Measurements from ENCODE around the gene CHMP5. TPM values are rescaled to one million over a fixed set of nuclear protein-coding genes. Genes with fewer than 3 reads are reported as not detected.

The CHMP5 gene
- 94.4 and 97.4 TPM in 2 replicates for total RNA-seq
- polyA plus RNA-seq (2012), result 90.4 TPM

DNA sequence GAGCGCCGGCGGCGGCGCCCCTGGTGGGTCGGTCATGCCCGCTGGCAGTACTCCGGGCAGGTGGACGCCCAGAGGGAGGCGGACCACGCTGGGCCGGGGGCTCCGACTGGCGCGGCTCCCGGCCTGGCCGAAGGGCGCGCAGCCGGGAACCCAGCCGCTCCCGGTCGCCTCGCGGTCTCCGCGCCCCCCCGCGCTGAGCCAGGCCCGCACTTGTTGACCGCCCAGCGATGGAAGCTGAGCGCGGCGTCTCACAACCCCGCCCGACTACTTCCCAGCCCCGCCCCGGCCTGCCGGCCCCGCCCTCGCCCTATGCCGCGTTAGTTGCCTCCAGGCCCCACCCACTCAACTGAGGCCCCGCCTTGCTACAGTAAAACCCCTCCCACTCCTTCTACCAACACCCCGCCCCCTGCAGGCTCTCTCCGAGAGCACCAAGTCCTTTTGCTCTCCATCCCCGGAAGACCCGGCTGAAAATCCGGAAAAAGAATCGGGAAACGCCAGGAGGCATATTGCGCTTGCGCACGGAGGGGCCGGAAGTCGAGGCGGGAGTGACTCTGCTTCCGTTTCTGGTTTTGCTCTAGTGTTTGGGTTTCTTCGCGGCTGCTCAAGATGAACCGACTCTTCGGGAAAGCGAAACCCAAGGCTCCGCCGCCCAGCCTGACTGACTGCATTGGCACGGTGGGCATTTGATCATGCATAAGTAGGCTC, at the start of gene CHMP5, which contains the start of gene BAG1:
Gene CHMP5 (plus strand): TSS at position 577 of the 705 bp plus-strand sequence. CDS start 30 bp downstream, at position 607.
Gene BAG1 (minus strand): TSS at position 236 of the 705 bp plus-strand sequence.
- DNase-seq (ENCODE audit: low read depth), result peak; percentile 100

- DNase-seq (ENCODE audit: low read depth), result no peak
Measured at GRCh38 chr9:33220681-33221567, 43.9 kb upstream of the CHMP5 start.

DNA sequence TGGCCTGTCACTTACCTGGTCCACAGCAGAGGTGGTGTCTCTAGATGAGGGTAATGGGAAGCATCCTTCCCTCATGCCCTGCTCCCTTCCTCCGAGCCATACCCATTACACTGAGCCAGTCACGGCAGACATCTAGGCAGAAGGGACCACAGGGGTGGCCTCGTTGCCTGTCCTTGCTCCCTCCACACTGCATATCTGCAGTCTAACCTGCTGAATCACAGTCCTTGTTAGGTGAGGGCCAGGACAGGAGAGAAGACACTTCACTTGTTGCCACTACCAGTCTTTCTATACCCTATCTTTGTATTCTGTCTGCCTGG, 43.3 kb upstream of the CHMP5 start:
- no peak for DNase-seq (ENCODE audit: low read depth)

DNA sequence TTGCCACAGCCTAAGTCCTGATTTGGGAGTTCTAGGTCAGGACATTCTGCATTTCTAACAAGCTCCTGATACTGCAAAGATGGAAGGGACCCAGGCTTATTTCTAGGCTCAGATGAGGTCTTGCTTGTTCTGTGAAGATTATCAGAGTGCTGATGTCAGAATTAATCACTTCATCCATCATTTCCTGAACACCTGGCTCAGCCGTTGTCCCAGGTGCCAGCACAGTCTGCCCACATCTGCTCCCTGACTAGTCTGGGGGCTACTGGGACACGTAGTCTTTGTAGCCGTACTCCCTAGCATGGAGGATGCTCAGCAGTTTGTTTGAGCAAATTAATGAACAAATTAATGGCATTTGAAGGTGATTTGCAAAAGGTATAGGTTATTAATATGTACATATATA, 42.8 kb upstream of the CHMP5 start:
- DNase-seq (ENCODE audit: low read depth), result no peak

DNA sequence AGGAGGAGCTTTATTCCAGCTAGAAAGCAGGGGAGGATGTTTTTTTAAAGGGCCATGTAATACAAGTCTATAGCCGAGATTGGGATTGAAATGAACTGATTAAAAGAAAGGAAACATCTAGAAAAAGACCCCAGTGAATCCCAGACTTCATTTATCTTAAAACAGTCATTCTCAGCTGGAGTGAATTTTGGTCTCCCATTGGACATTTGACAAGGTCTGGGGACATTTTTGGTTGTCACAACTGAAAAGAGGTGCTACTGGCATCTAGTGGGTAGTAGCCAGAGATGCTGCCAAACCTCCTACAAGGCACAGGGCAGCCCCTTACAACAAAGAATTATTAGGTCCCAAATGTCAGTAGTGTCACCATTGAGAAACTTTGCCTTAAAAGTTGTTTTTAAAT, 41.2 kb upstream of the CHMP5 start:
- peak; percentile 32 for DNase-seq (ENCODE audit: low read depth)

GRCh38 chr9:33225319-33226147, 39.3 kb upstream of the CHMP5 start:
- peak; percentile 81 for DNase-seq (ENCODE audit: low read depth)

- no peak for DNase-seq (ENCODE audit: low read depth)
Measured at GRCh38 chr9:33227008-33227398, 37.8 kb upstream of the CHMP5 start.

GRCh38 chr9:33227741-33228140, 37.1 kb upstream of the CHMP5 start:
- peak; percentile 35 for DNase-seq (ENCODE audit: low read depth)

DNA sequence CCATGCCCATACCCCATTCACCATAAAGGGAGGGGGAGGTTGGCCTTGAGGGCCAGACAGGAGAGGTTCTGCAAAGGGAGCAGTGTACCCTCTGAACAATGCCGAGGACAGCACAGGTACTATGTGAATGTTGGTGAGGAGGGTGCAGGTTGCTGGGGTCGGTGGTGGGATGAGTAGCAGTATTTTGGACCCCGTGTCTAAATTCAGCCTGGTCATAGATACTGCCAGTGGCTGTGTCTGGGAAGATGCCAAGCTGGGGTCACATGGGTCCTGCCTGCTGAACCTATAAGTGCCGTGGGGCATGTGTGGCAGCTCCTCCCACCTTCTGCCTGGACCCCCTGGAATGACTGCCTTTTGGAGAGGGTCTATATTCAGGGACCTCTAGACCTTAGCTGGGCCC, 36.2 kb upstream of the CHMP5 start:
- DNase-seq (ENCODE audit: low read depth), result no peak

GRCh38 chr9:33229359-33230114, 35.3 kb upstream of the CHMP5 start:
- DNase-seq (ENCODE audit: low read depth), result no peak

- DNase-seq (ENCODE audit: low read depth), result no peak
Measured at GRCh38 chr9:33230756-33231622, 33.9 kb upstream of the CHMP5 start.

- no peak for DNase-seq (ENCODE audit: low read depth)
Measured at GRCh38 chr9:33231623-33231942, 33.3 kb upstream of the CHMP5 start.

GRCh38 chr9:33232815-33233214, 32.0 kb upstream of the CHMP5 start:
- DNase-seq (ENCODE audit: low read depth), result no peak

- DNase-seq (ENCODE audit: low read depth), result peak; percentile 92
Measured at GRCh38 chr9:33233626-33234342, 31.1 kb upstream of the CHMP5 start.

DNA sequence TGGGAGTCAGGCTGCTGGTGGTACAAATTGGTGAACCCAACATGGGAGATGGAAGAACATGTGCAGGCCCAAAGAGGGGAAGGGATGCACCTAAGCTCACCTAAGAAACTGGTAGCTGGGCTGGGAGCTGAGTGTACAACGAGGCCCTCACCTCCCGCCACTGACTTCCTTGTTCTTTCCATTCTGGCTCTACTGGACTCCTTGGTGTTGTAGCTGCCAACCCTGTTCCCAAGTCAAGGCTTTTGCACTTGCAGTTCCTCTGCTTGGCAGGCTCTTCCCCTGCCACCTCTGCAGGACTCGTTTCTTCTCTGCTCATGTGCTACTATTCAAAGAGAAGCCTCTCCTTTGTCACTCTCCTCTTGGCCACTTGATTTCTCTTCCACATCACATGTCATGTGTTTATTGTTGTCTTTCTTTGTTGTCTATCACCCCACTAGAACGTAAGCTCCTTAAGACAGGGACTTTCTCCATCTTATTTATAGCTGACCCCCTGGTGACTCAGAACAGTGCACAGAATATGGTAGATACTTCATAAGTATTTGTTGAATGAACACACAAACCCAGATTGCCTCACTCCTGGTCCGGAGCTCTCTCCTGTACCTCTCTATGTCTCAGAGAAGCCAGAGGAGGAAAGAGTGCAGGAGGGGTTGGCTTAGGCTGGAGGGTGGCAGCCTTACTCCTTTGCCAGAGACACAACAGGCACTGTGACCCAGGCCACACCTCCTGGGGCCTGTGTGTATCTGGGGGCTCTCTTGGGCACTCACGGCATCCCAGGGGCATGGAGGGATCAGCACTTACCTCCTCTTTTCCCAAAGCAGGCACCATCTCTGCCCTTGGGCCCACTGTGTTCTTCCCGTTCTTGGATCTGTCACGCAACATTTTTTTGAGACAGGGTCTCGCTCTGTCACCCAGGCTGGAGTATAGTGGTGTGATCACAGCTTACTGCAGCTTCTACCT, 30.1 kb upstream of the CHMP5 start:
- DNase-seq (ENCODE audit: low read depth), result no peak

- DNase-seq (ENCODE audit: low read depth), result no peak
Measured at GRCh38 chr9:33236571-33236970, 28.3 kb upstream of the CHMP5 start.

DNA sequence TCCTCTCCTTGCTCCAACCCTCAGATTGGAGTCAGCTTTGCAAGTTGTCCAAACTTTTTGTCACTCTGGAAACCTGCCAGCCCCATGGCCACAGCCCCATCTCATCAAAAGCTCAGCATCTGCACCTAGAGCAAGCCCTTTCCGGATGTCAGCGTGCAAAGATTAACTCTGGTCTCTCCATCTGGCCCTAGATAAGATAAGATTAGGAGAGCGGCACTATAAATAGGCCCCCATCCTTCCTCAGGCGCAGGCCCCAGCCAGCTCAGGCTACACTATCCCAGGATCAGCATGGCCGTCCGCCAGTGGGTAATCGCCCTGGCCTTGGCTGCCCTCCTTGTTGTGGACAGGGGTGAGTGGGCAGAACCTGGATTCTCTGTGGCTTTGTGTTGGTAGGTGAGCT, 24.9 kb upstream of the CHMP5 start, which contains the start of gene SPINK4:
Gene SPINK4 (plus strand): TSS at position 247 of the 400 bp plus-strand sequence. CDS start 42 bp downstream, at position 289.
- DNase-seq (ENCODE audit: low read depth), result peak; percentile 36

- no peak for DNase-seq (ENCODE audit: low read depth)
Measured at GRCh38 chr9:33241298-33241697, 23.6 kb upstream of the CHMP5 start.
